Stimulated activated CD8-positive, alpha-beta memory T cell treated with anti-CD3 and anti-CD28 coated beads, Interleukin-7, amount 100 ng/mL, for 4 hours (primary cell): ENCODE data around the gene TAS2R40.

Source experiments
- DNase-seq, 2 donors: peaks; one replicate each; pipeline ENCODE4 v3.0.0-alpha.2; 2020; ENCODE audit warnings: low read depth in 2 of 2

TAS2R40 gene

DNA sequence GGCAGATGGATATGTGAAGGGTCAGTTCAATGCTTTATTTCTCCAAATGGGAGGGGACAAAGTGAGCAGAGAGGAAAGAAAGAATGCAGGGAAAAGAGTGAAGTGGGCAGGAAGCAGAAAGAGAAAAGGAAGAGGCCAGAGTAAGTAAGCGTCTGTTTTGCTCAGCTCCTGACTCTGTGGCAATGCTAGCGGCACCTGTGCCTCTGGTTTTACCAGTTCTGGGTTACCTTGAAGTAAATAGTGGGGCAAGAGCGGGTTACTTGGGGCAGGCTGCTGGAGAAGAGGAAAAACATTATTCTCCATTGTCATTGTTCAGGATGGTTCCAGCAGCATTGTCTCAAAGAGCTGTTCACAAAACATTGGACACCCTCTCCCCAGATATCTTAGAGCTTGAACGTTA, 1.9 kb downstream of the TAS2R40 start:
- no peak for DNase-seq

DNA sequence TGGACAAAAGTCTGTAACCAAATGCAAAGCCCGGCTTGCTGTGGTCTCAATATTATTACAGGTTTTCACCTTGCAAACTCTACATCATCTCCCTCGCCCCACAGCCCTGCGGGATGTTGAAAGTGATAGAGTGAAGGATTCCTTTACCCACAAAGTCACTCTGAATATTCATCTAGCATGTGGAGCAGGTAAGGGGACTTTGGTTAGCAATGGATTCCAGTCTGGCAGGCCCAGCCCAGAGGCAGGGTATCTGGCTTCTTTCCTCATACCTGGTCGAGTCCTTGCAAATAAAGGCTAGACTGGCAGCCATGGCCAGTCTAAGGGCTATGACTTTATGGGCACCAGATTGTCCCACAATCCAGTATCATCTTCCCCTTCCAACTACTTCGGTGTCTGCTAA, 3.2 kb downstream of the TAS2R40 start:
- no peak for DNase-seq

GRCh38 chr7:143227806-143228205, 6.0 kb downstream of the TAS2R40 start:
- no peak for DNase-seq

DNA sequence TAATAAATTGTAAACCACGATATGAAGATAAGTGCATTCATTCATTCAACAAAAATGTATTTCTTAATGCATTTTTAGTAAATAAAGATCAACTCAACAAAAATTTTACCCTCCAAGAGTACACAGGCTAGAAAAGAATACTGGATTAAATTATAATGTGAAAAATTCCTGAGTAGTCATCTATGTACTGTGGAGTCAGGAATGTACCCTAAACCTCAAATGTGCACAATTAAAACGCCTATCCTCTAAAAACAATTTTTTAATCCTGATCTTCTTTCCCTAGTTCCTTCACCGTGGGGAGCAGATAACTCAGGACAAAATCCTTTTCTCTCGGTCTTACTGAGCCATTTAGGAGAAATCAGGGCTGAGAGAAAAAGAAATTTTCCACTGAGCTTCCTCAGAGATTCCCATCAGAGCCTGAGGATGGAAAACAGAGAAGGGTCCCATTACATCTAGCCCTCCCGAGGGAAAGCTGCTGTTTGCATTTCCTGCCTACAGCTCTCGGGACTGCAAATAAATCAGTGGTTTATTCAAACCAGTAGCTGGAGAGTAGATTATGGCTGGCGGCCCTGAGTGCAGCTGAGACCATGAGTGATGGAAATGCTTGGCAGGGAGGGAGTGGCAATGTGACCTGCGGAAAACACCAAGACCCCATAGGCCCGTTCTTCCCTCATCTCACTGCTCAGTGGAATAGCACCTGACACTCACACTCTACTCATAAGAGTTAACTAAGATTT, 7.4 kb downstream of the TAS2R40 start:
- no peak for DNase-seq

GRCh38 chr7:143230602-143231457, 9.0 kb downstream of the TAS2R40 start:
- no peak for DNase-seq

GRCh38 chr7:143233816-143234532, 12.1 kb downstream of the TAS2R40 start:
- no peak for DNase-seq

- DNase-seq: no peak
These were observed 12.7 kb downstream of the TAS2R40 start for GRCh38 chr7:143234533-143234875.

- no peak for DNase-seq
These were observed 13.7 kb downstream of the TAS2R40 start for GRCh38 chr7:143235561-143235960.

DNA sequence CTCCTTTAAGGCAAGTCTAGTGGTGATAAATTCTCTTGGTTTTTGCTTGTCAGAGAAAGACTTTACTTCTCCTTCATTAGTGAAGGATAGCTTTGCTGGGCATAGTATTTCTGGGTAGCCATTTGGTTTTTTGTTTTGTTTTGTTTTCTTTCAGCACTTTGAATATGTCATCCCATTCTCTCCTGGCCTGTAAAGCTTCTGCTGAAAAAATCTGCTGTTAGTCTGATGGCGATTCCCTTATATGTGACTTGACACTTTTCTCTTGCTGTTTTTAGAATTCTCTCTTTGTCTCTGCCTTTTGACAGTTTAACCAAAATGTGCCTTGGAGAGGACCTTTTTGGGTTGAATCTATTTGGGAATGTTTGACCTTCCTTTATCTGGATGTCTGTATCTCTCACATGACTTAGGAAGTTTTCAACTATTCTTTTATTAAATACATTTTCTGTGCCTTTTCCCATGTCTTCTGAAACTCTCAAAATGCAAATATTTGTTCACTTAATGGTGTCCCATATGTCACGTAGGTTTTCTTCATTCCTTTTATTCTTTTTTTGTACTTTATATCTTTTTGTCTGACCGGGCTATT, 14.7 kb downstream of the TAS2R40 start:
- no peak for DNase-seq

DNA sequence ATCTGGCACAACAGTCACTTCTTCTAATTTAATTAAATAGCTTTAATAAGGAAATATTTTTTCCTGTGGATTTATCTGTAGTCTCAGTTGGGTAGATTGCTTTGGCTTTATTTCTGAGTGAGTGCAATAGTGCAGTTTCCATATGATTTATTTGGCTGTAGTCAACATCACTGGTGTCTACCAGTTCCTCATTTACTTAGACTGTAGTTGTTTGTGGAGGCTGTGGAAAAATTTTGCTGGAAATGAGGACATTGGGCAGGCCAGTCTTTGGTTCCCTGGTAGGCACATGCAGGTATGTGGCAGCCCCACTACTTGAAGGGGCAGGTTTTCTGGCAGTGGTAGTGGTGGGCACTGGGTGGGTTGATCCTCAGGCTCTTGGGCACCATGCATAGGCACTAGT, 15.5 kb downstream of the TAS2R40 start:
- DNase-seq: no peak

DNA sequence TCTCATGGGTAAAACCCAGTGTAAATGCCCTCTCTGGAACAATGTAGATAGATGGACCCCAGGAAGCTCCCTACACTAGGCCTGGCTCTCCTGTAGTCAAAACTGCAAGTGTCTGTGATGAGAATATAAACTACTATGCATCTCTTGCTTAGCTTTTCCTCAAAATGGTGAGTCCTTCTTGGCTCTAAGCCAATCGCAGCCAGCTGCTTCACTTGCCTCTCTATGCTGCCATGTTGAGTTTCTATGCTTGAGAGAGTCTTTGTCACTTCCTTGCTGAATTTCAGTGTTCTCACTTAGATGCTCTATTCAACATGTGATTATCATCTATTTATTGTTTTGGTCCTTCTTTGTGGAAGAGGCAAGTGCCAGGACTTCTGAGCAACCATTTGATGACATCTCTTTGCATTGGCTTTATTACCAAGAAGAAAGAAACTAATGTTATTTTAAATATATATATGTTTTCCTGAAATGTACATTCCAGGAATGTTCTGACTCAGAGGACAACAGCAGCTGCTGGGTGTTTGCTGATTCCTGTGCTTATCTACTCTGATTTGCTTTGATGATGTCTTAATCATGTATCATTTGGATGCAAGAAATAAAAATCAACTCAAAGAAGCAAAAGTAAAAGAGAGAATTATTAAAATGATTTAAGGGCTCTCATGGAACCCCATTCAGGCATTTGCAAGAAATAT, 16.6 kb downstream of the TAS2R40 start:
- no peak for DNase-seq

GRCh38 chr7:143239813-143240212, 18.0 kb downstream of the TAS2R40 start:
- no peak for DNase-seq

GRCh38 chr7:143240291-143241168, 18.7 kb downstream of the TAS2R40 start:
- DNase-seq: peak; percentile 46 to 63

DNA sequence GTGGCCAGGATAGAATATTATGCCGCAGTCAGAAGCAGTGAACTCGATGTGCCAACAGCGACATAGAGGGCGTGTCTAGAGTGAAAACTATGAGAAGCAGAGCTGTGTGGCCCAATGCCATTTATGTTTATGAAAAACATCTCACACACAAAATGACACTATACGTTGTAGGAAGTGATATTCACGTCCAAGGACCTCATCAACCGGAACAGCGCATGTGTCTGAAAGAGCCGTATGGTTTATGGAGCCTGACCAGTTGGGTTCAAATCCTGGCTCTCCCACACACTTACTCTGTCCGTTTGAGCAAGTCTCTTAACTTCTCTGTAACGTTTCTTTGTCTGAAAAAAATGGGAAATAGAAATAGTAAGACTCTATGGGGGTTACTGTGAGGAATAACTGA, 20.5 kb downstream of the TAS2R40 start:
- DNase-seq: no peak

GRCh38 chr7:143243111-143243510, 21.3 kb downstream of the TAS2R40 start:
- no peak for DNase-seq

- no peak for DNase-seq
These were observed 21.8 kb downstream of the TAS2R40 start for GRCh38 chr7:143243614-143244013.

DNA sequence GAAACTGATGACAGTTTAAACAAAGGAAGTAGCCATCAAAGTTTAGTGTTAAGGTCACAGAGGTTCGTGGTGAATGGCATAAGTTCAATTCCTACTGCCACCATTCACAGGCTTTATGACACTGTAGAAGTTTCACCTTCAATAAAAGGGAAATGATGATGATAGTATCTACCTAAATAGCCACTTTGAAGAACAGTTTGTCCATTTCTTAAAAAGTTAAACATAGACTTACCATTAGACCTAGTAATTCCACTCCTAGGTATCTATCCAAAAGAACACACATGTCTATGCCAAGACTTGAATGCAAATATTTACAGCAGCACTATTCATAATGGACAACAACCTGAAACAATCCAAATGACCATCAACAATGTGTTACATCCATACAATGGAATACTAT, 22.5 kb downstream of the TAS2R40 start:
- no peak for DNase-seq

DNA sequence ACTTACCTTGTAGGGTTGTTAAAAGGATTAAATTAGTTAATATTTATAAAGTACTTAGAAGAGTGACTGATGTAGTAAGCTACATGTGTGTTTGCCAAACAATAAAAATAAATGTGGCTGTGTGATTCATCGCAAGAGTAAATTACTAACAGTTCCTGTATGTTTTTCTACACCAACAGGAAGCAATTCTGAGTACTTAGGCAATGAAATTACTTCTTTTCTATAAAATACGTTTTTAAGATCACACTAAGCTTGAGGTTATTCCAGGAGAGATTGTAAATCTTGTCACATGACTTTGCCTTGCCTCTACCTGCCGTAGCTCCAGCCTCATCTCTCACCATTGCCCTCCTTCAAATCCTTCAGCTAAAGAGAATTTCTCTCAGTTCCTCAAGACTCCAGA, 23.3 kb downstream of the TAS2R40 start:
- DNase-seq: no peak

DNA sequence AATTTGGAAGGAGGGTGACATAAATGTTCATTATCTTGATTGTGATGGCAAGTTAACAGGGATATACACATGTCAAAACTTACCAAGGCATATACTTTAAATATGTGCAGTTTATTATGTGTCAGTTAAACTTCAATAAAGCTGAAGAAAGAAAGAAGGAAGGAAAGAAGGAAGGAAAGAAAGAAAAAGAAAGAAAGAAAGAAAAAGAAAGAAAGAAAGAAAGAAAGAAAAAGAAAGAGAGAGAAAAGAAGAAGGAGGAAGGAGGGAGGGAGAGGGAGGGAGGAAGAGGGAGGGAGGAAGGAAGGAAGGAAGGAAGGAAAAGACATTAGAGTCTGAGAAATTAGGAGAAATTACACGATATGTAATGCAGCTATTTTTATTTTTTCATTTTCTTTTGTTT, 25.5 kb downstream of the TAS2R40 start:
- no peak for DNase-seq

GRCh38 chr7:143248761-143249354, 27.0 kb downstream of the TAS2R40 start:
- DNase-seq: no peak
